Stomach (tissue), 4 donors: ENCODE measurements around the gene TMC4.

Experiments used
- POLR2A ChIP-seq, 4 donors: fragments of 450-650 bp; IDR thresholded peaks; one replicate each; pipeline ENCODE4 v1.6.1; 2016; ENCODE audit warnings: antibody characterized with exemption in 4 of 4, control low read depth in 2 of 4, mild to moderate bottlenecking in 1 of 4, moderate library complexity in 1 of 4
- TF ChIP-seq, protein P1 (sequence below), 7 experiments: fragments of 450-650 bp in 4 of 7; fragments of 200-600 bp in 3 of 7; sonication (generic) in 3 of 7; IDR thresholded peaks; one replicate each; pipeline ENCODE4 v1.5.1; 2016 to 2019; ENCODE audit warnings: antibody characterized with exemption in 7 of 7, control low read depth in 2 of 7, mild to moderate bottlenecking in 1 of 7

DNA sequence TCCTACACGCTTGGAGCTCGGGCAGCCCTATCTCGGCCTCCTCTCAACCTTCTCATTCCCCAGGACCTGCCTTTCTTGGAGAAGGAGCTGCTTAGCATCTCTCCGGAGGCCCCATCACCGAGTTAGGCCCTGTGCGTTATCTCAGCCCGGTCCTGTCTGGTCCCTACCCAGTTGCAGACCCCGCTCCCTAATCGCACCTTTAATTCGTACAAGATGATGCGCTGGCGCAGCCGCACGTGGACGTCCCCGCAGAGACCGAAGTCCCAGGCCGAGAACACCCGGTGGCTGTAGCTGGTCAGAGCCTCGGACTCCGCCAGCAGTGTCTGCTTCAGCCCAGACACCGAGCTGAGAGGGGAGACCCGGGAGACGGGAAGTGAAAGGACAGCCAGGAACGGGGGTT, 7.7 kb downstream of the TMC4 start:
- TF ChIP-seq, protein P1, sequence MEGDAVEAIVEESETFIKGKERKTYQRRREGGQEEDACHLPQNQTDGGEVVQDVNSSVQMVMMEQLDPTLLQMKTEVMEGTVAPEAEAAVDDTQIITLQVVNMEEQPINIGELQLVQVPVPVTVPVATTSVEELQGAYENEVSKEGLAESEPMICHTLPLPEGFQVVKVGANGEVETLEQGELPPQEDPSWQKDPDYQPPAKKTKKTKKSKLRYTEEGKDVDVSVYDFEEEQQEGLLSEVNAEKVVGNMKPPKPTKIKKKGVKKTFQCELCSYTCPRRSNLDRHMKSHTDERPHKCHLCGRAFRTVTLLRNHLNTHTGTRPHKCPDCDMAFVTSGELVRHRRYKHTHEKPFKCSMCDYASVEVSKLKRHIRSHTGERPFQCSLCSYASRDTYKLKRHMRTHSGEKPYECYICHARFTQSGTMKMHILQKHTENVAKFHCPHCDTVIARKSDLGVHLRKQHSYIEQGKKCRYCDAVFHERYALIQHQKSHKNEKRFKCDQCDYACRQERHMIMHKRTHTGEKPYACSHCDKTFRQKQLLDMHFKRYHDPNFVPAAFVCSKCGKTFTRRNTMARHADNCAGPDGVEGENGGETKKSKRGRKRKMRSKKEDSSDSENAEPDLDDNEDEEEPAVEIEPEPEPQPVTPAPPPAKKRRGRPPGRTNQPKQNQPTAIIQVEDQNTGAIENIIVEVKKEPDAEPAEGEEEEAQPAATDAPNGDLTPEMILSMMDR (IDR thresholded peaks at IDR 0.05) = no peak
- no peak for TF ChIP-seq POLR2A (IDR thresholded peaks at IDR 0.05)
